ENCODE data around the gene CHRNE. TPM values are rescaled to one million over a fixed set of nuclear protein-coding genes. Genes with fewer than 3 reads are reported as not detected.

Gene CHRNE
- total RNA-seq, 1 experiment from 2014 or later, result not detected

DNA sequence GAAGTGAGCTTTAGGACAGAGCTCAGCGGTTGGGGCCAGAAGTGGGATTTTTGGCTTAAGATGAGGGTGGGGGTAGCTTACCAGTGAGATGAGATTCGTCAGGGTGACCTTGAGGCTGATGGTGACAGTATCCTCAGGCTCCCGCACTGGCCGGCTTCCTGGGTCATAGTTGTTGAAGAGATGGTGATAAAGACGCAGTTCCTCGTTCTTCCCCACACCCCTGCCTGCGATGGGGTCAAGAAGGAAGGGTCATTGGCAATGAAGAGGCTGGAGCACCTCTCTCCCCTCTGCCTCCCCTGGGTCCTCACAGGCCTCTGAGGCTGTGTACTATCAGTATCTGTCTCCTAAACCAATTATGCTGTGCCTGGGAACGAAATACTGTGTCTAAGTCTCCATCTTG, 358 bp downstream of the CHRNE start:
- Mint-ChIP-seq H3K27ac (ENCODE audit: unreplicated experiment) (no peak overlapping the region), H3K27me3 (ENCODE audit: insufficient read depth, unreplicated experiment) (no peaks in the 10 kb centered on the region), H3K36me3 (ENCODE audit: insufficient read depth, unreplicated experiment) (peaks cover 20% of the 10 kb centered on the region), H3K4me1 (ENCODE audit: low read depth, unreplicated experiment) (peaks cover 10% of the 10 kb centered on the region), H3K9me3 (ENCODE audit: unreplicated experiment) (no peaks in the 10 kb centered on the region), H3K4me3 (ENCODE audit: unreplicated experiment) (no peak overlapping the region)
- POLR2A ChIA-PET, result no interaction called here
- DNase-seq, result no peak
- no peaks in the 10 kb centered on the region for H3K36me3 ChIP-seq (ENCODE audit: control insufficient read depth, insufficient read depth, low read length)
- TF ChIP-seq, protein P1, sequence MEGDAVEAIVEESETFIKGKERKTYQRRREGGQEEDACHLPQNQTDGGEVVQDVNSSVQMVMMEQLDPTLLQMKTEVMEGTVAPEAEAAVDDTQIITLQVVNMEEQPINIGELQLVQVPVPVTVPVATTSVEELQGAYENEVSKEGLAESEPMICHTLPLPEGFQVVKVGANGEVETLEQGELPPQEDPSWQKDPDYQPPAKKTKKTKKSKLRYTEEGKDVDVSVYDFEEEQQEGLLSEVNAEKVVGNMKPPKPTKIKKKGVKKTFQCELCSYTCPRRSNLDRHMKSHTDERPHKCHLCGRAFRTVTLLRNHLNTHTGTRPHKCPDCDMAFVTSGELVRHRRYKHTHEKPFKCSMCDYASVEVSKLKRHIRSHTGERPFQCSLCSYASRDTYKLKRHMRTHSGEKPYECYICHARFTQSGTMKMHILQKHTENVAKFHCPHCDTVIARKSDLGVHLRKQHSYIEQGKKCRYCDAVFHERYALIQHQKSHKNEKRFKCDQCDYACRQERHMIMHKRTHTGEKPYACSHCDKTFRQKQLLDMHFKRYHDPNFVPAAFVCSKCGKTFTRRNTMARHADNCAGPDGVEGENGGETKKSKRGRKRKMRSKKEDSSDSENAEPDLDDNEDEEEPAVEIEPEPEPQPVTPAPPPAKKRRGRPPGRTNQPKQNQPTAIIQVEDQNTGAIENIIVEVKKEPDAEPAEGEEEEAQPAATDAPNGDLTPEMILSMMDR (IDR thresholded peaks at IDR 0.05; ENCODE audit: insufficient read depth in 1 of 2, low read depth in 1 of 2, low read length in 1 of 2, severe bottlenecking in 1 of 2, unreplicated experiment in 1 of 2), result no peak
- H3K9me3 ChIP-seq, result no peaks in the 10 kb centered on the region
- no peaks in the 10 kb centered on the region for H3K27me3 ChIP-seq (replicated peaks; ENCODE audit: control insufficient read depth, insufficient read depth, low read length)
- peaks cover 3% of the 10 kb centered on the region; the same call in 1 of the 2 replicates for H3K4me1 ChIP-seq
- BruUV-seq (replicated peaks), result no TSS peak
- H3K4me3 ChIP-seq (ENCODE audit: low read depth, low read length), result no peak overlapping the region
- intact Hi-C loops (cut with micrococcal nuclease; ENCODE audit: unreplicated experiment), result no loop called here
- CTCF ChIA-PET, result no interaction called here

- Histone ChIP-seq H3K27me3 (replicated peaks; ENCODE audit: control insufficient read depth, insufficient read depth, low read length) (no peaks in the 10 kb centered on the region), H3K4me1 (peaks cover 3% of the 10 kb centered on the region; the same call in 1 of the 2 replicates), H3K4me3 (ENCODE audit: low read depth, low read length) (no peak overlapping the region), H3K36me3 (ENCODE audit: control insufficient read depth, insufficient read depth, low read length) (no peaks in the 10 kb centered on the region), H3K9me3 (no peaks in the 10 kb centered on the region)
- H3K4me3 Mint-ChIP-seq (ENCODE audit: unreplicated experiment), result no peak overlapping the region
- DNase-seq, result no peak
- BruUV-seq (replicated peaks), result no TSS peak
- TF ChIP-seq, protein P1 (IDR thresholded peaks at IDR 0.05; ENCODE audit: insufficient read depth in 1 of 2, low read depth in 1 of 2, low read length in 1 of 2, severe bottlenecking in 1 of 2, unreplicated experiment in 1 of 2), result no peak
- no peaks in the 10 kb centered on the region for H3K27me3 Mint-ChIP-seq (ENCODE audit: insufficient read depth, unreplicated experiment)
- peaks cover 20% of the 10 kb centered on the region for H3K36me3 Mint-ChIP-seq (ENCODE audit: insufficient read depth, unreplicated experiment)
- H3K27ac Mint-ChIP-seq (ENCODE audit: unreplicated experiment), result no peak overlapping the region
- peaks cover 10% of the 10 kb centered on the region for H3K4me1 Mint-ChIP-seq (ENCODE audit: low read depth, unreplicated experiment)
- no peaks in the 10 kb centered on the region for H3K9me3 Mint-ChIP-seq (ENCODE audit: unreplicated experiment)
- CTCF ChIA-PET, result no interaction called here
- intact Hi-C loops (cut with micrococcal nuclease; ENCODE audit: unreplicated experiment), result no loop called here
- POLR2A ChIA-PET, result no interaction called here
Observed at GRCh38 chr17:4901648-4902344, 1.1 kb downstream of the CHRNE start.

DNA sequence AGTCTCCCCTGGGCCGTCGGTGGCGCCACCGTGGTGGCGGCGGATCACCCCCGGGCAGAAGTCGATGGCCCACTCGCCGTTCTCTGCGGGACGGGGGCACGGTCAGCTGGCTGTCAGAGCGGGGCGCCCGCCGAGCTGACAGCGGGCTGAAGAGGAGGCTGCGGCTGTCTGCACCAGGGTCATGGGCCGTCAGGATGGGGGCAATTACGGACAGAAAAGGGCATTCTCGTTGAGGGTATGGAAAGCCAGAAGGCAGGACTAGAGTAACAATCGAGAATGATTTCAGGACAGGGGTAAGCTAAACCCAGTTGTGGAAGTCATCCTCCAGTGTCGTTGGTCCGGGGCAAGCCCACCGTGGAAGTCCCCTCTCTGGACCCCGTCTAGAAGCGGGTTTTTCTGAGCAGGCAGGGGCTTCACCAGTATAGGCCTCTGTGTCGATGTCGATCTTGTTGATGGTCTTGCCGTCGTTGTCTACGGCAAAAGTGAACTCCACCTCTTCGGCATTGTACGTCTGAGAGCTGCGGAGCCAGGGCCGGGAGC, 1.7 kb downstream of the CHRNE start:
- peaks cover 20% of the 10 kb centered on the region for H3K36me3 Mint-ChIP-seq (ENCODE audit: insufficient read depth, unreplicated experiment)
- TF ChIP-seq, protein P1 (IDR thresholded peaks at IDR 0.05; ENCODE audit: insufficient read depth in 1 of 2, low read depth in 1 of 2, low read length in 1 of 2, severe bottlenecking in 1 of 2, unreplicated experiment in 1 of 2), result no peak
- H3K27me3 Mint-ChIP-seq (ENCODE audit: insufficient read depth, unreplicated experiment), result no peaks in the 10 kb centered on the region
- H3K27me3 ChIP-seq (replicated peaks; ENCODE audit: control insufficient read depth, insufficient read depth, low read length), result no peaks in the 10 kb centered on the region
- H3K9me3 Mint-ChIP-seq (ENCODE audit: unreplicated experiment), result no peaks in the 10 kb centered on the region
- CTCF ChIA-PET, result no interaction called here
- H3K4me3 ChIP-seq (ENCODE audit: low read depth, low read length), result no peak overlapping the region
- no peaks in the 10 kb centered on the region for H3K36me3 ChIP-seq (ENCODE audit: control insufficient read depth, insufficient read depth, low read length)
- BruUV-seq (replicated peaks), result no TSS peak
- no peak overlapping the region for H3K27ac Mint-ChIP-seq (ENCODE audit: unreplicated experiment)
- H3K4me1 Mint-ChIP-seq (ENCODE audit: low read depth, unreplicated experiment), result peaks cover 10% of the 10 kb centered on the region
- POLR2A ChIA-PET, result no interaction called here
- peaks cover 3% of the 10 kb centered on the region; the same call in 1 of the 2 replicates for H3K4me1 ChIP-seq
- DNase-seq, result no peak
- intact Hi-C loops (cut with micrococcal nuclease; ENCODE audit: unreplicated experiment), result no loop called here
- H3K9me3 ChIP-seq, result no peaks in the 10 kb centered on the region
- H3K4me3 Mint-ChIP-seq (ENCODE audit: unreplicated experiment), result no peak overlapping the region
